GM12878 (cell line): ENCODE measurements around the gene ITPR2. TPM values are rescaled to one million over a fixed set of nuclear protein-coding genes. Genes with fewer than 3 reads are reported as not detected.

Experiments
- ATAC-seq: fragments of 200-7000 bp; cut with Tn5 transposase; 3 replicates; pipeline ENCODE4 v1.9.1; 2020; ENCODE audit warnings: mild to moderate bottlenecking, moderate library complexity
- BruUV-seq: library from RNA; stranded (reverse); fragments of 400-500 nt; replicated peaks from 2 replicates; lab custom pipeline; 2021; lab: Mats Ljungman, UMichigan
- CTCF ChIA-PET: fragments of 300-600 bp; sonication (Branson Sonifier 250); formaldehyde crosslinking; extraction: SDS; loops from one replicate; lab custom pipeline; 2021; ENCODE audit warnings: inconsistent platforms; lab: Yijun Ruan, JAX
- POLR2A ChIA-PET: fragments of 350-600 bp; formaldehyde crosslinking; extraction: SDS; loops from one replicate; lab custom pipeline; 2021; ENCODE audit warnings: inconsistent platforms; lab: Charles Lee
- RAD21 ChIA-PET: fragments of 300-600 bp; sonication (Branson Sonifier 250); formaldehyde crosslinking; loops from one replicate; lab custom pipeline; 2023; ENCODE audit warnings: antibody characterized with exemption; ENCODE audit not compliant: unreplicated experiment; lab: Charles Lee
- SMC1A ChIA-PET: fragments of 300-600 bp; sonication (Branson Sonifier 250); formaldehyde crosslinking; loops from one replicate; lab custom pipeline; 2023; ENCODE audit not compliant: unreplicated experiment, uncharacterized antibody; lab: Charles Lee
- DNase-seq: peaks from one replicate; pipeline ENCODE4 v3.0.0-alpha.2; 2011; ENCODE audit warnings: low read depth, low spot score
- FAIRE-seq: peaks from 3 replicates; lab custom pipeline; 2011; peaks lifted over from hg19 to GRCh38; lab: Jason Lieb, UNC
- H2AFZ ChIP-seq: 2 replicates; pipeline ENCODE4 v1.6.0; 2011; ENCODE audit warnings: low read depth, low read length, control low read depth; ENCODE audit not compliant: control insufficient read depth
- H3K27ac ChIP-seq: 2 replicates; pipeline ENCODE4 v1.5.1; 2011; ENCODE audit warnings: control low read depth; ENCODE audit not compliant: control insufficient read depth, insufficient read depth
- H3K27me3 ChIP-seq, 2 experiments: replicated peaks in 1 of 2; 2 replicates each; pipeline versions ENCODE4 v1.6.0 to v1.6.1; 2011; ENCODE audit warnings: low read length in 1 of 2; ENCODE audit not compliant: control insufficient read depth in 2 of 2, insufficient read depth in 2 of 2
- H3K36me3 ChIP-seq, 2 experiments: 2 replicates each; pipeline ENCODE4 v1.5.1; 2011; ENCODE audit warnings: low read length in 1 of 2; ENCODE audit not compliant: control insufficient read depth in 2 of 2, insufficient read depth in 2 of 2
- H3K4me1 ChIP-seq: 2 replicates; pipeline ENCODE4 v1.6.1; 2011; ENCODE audit warnings: mild to moderate bottlenecking, low read length, moderate library complexity, mixed read lengths; ENCODE audit not compliant: control insufficient read depth, insufficient read depth
- H3K4me2 ChIP-seq: 2 replicates; pipeline ENCODE4 v1.6.0; 2011; ENCODE audit warnings: control low read depth; ENCODE audit not compliant: control insufficient read depth, insufficient read depth
- H3K4me3 ChIP-seq: fragments of 200-600 bp; sonication (generic); 2 replicates; pipeline ENCODE4 v1.5.1; 2016
- H3K79me2 ChIP-seq: 2 replicates; pipeline ENCODE4 v1.6.0; 2011; ENCODE audit warnings: low read length; ENCODE audit not compliant: control insufficient read depth, insufficient read depth
- H3K9ac ChIP-seq: 2 replicates; pipeline ENCODE4 v1.8.0; 2011; ENCODE audit warnings: low read length, control low read depth, mixed read lengths; ENCODE audit not compliant: control insufficient read depth, insufficient read depth
- H3K9me3 ChIP-seq: replicated peaks from 3 replicates; pipeline ENCODE4 v1.5.1; 2011; ENCODE audit warnings: mild to moderate bottlenecking, low read length; ENCODE audit not compliant: control insufficient read depth, insufficient read depth
- H4K20me1 ChIP-seq: 2 replicates; pipeline ENCODE4 v1.6.0; 2011; ENCODE audit not compliant: control insufficient read depth, insufficient read depth
- BMI1 ChIP-seq: fragments of 450-650 bp; IDR thresholded peaks from 2 replicates; pipeline ENCODE4 v1.6.1; 2016; ENCODE audit warnings: mild to moderate bottlenecking, moderate library complexity, borderline replicate concordance
- FOXK2 ChIP-seq: fragments of 450-650 bp; IDR thresholded peaks from 2 replicates; pipeline ENCODE4 v1.6.1; 2017; ENCODE audit warnings: mild to moderate bottlenecking, moderate library complexity
- KDM1A ChIP-seq: fragments of 200-600 bp; sonication (generic); IDR thresholded peaks from 2 replicates; pipeline ENCODE4 v1.6.1; 2016; ENCODE audit warnings: borderline replicate concordance
- PAX8 ChIP-seq: fragments of 450-650 bp; IDR thresholded peaks from 2 replicates; pipeline ENCODE4 v1.6.1; 2017; ENCODE audit warnings: mild to moderate bottlenecking, moderate library complexity
- WRNIP1 ChIP-seq: IDR thresholded peaks from 2 replicates; pipeline ENCODE4 v1.6.1; 2011; ENCODE audit warnings: low read depth, low read length, improper control_type of control experiment, borderline replicate concordance
- ZNF274 ChIP-seq: IDR thresholded peaks from one replicate; pipeline ENCODE4 v1.8.0; 2011; ENCODE audit not compliant: insufficient read length, insufficient read depth
- WGBS: methylation state at CpG from one replicate; pipeline ENCODE4 v1.1.6; 2016; ENCODE audit warnings: low lambda C conversion rate; ENCODE audit not compliant: insufficient replicate concordance, insufficient coverage; ENCODE audit errors: missing lambda C conversion rate; 5-methylcytosine and 5-hydroxymethylcytosine counted together
- in situ Hi-C: fragments of 300-500 bp; cut with MboI; formaldehyde crosslinking; loops from 9 replicates; pipeline ENCODE4 v1.14.3; 2018; ENCODE audit warnings: mixed read lengths
- intact Hi-C: fragments of 100-400 bp; cut with micrococcal nuclease; formaldehyde crosslinking; loops from one replicate; pipeline ENCODE4 v1.14.2; 2022; ENCODE audit not compliant: unreplicated experiment
- polyA plus RNA-seq, 11 experiments: library from polyadenylated mRNA; depleted of rRNA in 4 of 11; unstranded in 6 of 11; stranded (reverse) in 5 of 11; fragments of >200 nt; fragmentation: Nextera tagmentation in 4 of 11; fragmentation: Illumina TruSeq in 1 of 11; extraction: Ambion mirVana in 4 of 11; extraction: Trizol in 1 of 11; gene quantifications; 1 replicate in 1 of 11; 2 replicates in 10 of 11; pipeline versions ENCODE4 v1.2.1 to v1.2.3, GENCODE V29; 2011 to 2016; ENCODE audit warnings: inconsistent platforms in 2 of 11, missing spikeins in 2 of 11, low read depth in 1 of 11
- total RNA-seq, 4 experiments: library from RNA; depleted of rRNA in 3 of 4; stranded (reverse); fragments of >200 nt in 3 of 4; fragmentation: Illumina TruSeq in 1 of 4; extraction: Trizol in 1 of 4; gene quantifications; 2 replicates each; pipeline versions ENCODE4 v1.2.1 to v1.2.3, GENCODE V29; 2013 to 2021
- TF ChIP-seq, protein P1 (sequence below): fragments of 150-350 bp; IDR thresholded peaks from 2 replicates; pipeline ENCODE4 v1.6.1; 2016; ENCODE audit warnings: low read depth, low read length

ITPR2 gene
- total and polyA plus RNA-seq, 10 of the 15 experiments (the other 5 are each of a cell fraction or from before 2014, with no cell fraction given) = 7.5 to 76.2 (median 47.1) TPM

DNA sequence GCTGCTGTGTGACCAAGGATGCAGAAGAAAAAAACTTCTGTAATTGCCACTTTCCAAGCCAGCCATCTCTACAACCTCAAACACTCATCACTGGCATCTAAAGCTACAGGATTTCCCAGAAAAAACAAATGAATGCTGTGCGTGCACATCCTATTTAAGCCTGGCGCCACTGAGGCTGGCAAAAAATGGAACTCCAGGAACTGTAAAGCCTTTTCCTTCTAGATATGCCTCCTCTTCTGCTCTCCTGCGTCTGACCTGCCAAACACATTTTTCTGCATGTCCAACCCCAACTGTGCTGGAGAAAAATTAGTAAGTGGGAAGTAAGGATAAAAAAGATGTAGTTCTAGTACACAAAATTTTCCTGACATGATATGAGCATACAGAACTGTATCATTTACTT lies 184.9 kb downstream of the ITPR2 start (continued):
- TF ChIP-seq, protein P1, sequence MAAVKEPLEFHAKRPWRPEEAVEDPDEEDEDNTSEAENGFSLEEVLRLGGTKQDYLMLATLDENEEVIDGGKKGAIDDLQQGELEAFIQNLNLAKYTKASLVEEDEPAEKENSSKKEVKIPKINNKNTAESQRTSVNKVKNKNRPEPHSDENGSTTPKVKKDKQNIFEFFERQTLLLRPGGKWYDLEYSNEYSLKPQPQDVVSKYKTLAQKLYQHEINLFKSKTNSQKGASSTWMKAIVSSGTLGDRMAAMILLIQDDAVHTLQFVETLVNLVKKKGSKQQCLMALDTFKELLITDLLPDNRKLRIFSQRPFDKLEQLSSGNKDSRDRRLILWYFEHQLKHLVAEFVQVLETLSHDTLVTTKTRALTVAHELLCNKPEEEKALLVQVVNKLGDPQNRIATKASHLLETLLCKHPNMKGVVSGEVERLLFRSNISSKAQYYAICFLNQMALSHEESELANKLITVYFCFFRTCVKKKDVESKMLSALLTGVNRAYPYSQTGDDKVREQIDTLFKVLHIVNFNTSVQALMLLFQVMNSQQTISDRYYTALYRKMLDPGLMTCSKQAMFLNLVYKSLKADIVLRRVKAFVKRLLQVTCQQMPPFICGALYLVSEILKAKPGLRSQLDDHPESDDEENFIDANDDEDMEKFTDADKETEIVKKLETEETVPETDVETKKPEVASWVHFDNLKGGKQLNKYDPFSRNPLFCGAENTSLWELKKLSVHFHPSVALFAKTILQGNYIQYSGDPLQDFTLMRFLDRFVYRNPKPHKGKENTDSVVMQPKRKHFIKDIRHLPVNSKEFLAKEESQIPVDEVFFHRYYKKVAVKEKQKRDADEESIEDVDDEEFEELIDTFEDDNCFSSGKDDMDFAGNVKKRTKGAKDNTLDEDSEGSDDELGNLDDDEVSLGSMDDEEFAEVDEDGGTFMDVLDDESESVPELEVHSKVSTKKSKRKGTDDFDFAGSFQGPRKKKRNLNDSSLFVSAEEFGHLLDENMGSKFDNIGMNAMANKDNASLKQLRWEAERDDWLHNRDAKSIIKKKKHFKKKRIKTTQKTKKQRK = no peak
- TF ChIP-seq WRNIP1 = no peak

DNA sequence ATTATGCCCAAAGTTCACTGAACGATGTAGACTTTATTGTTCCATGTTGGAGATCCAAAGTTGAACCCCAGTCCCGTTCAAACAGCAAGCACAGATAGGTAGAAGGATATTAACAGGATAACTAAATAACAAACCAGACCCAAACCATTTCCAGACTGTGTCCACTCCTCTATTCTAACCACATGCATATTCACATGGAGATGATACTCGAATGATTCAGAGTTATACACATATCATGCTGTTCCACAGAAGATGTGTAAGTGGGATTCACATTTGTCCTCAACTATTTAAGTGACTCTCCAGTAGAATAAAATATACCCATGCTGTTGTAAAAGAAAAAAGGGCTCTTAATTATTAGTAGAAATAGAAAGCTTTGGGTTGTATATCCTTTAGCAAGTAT lies 185.9 kb downstream of the ITPR2 start:
- no peak for TF ChIP-seq PAX8
- TF ChIP-seq KDM1A = no peak
- TF ChIP-seq BMI1 = no peak
- TF ChIP-seq ZNF274 = no peak
- no peak for TF ChIP-seq FOXK2
- ChIA-PET CTCF (interaction anchor here (1.6 kb wide), 1 partner anchor 10 kb away, joined by 6 read pairs; no protein-coding TSS in a partner anchor), SMC1A (interaction anchor here (0.6 to 1.4 kb wide), 2 partner anchors 8 to 31 kb away, joined by 3 read pairs; no protein-coding TSS in a partner anchor), RAD21 (interaction anchor here (1.5 kb wide), 1 partner anchor 238 kb away, joined by 4 read pairs; no protein-coding TSS in a partner anchor), POLR2A (no interaction called here)
- Histone ChIP-seq H3K27ac (no peak overlapping the region), H3K9me3 (peaks cover 2% of the 10 kb centered on the region; the same call in 1 of the 3 replicates), H3K79me2 (no peaks in the 10 kb centered on the region), H2AFZ (no peak overlapping the region), H3K36me3 (peaks cover 2 to 20% of the 10 kb centered on the region in 2 experiments), H3K4me3 (no peak overlapping the region), H3K9ac (no peak overlapping the region), H3K4me2 (no peak overlapping the region), H4K20me1 (no peaks in the 10 kb centered on the region), H3K27me3 (no peaks in the 10 kb centered on the region), H3K4me1 (no peaks in the 10 kb centered on the region)
- WGBS = 98% methylated on average over 3 of the region's 3 CpGs
- in situ Hi-C loops = loop anchor here (25.0 kb wide), 1 partner anchor 535 kb away; no protein-coding TSS in a partner anchor
- intact Hi-C loops = no loop called here
- FAIRE-seq (no peak), ATAC-seq (no peak), DNase-seq (no peak)
- no TSS peak for BruUV-seq
